ENCODE results near the gene FBXO9. TPM values are rescaled to one million over a fixed set of nuclear protein-coding genes. Genes with fewer than 3 reads are reported as not detected.

The FBXO9 gene
- total and polyA plus RNA-seq, 10 of the 15 experiments (the other 5 are each of a cell fraction or from before 2014, with no cell fraction given): 9.9 to 68.9 (median 31.3) TPM

GRCh38 chr6:53100561-53100960 lies 35.4 kb downstream of the FBXO9 start (continued):
- TF ChIP-seq BCLAF1 (IDR thresholded peaks at IDR 0.05) (no peak), MEF2B (IDR thresholded peaks at IDR 0.05; ENCODE audit: partially characterized antibody, poor library complexity, severe bottlenecking) (no peak), POLR2AphosphoS5 (IDR thresholded peaks at IDR 0.05; ENCODE audit: low read length) (no peak), BMI1 (IDR thresholded peaks at IDR 0.05; ENCODE audit: borderline replicate concordance) (no peak), RFX5 (IDR thresholded peaks at IDR 0.05; ENCODE audit: low read depth, low read length) (no peak)

DNA sequence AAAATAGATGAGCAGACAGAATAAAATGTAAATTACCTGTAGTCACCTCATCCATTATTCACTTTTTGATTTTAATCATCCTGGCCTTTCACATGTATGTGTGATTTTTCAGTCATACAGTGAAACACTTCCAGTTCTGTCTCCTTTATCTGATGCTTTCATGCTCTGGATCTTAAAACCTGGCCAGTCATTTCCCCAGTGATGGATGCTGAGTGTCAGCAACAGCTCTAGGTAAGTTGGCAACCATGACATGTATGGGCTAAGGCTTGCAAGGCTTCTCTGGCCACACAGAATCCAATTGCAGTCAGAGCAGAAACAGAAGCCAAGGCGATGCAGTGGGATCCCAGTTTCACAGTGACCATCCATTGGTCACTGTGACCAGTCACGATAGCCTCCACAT lies 35.8 kb downstream of the FBXO9 start:
- BruUV-seq (replicated peaks): no TSS peak
- SMC1A ChIA-PET (ENCODE audit: uncharacterized antibody, unreplicated experiment): no interaction called here

More for the DNA sequence above, 35.8 kb downstream of the FBXO9 start:
- no peaks in the 10 kb centered on the region for H3K4me1 ChIP-seq (ENCODE audit: control insufficient read depth, insufficient read depth, low read length)
- intact Hi-C loops (cut with micrococcal nuclease; ENCODE audit: unreplicated experiment) (no loop called here), in situ Hi-C loops (cut with MboI) (no loop called here)
- no peaks in the 10 kb centered on the region for H3K27me3 ChIP-seq (replicated peaks in 1 of 2; ENCODE audit: control insufficient read depth in 2 of 2, insufficient read depth in 2 of 2, low read length in 1 of 2)
- WGBS (ENCODE audit: insufficient coverage, insufficient replicate concordance, low lambda C conversion rate, missing lambda C conversion rate): 86% methylated on average over 2 of the region's 2 CpGs
- H3K9ac ChIP-seq (ENCODE audit: control insufficient read depth, insufficient read depth, low read length): no peak overlapping the region
- no peaks in the 10 kb centered on the region for H3K79me2 ChIP-seq (ENCODE audit: control insufficient read depth, insufficient read depth, low read length)
- ChIA-PET POLR2A (no interaction called here), RAD21 (ENCODE audit: unreplicated experiment) (no interaction called here), CTCF (no interaction called here)
- no peaks in the 10 kb centered on the region for H3K9me3 ChIP-seq (replicated peaks; ENCODE audit: control insufficient read depth, insufficient read depth, low read length)
- TF ChIP-seq PAX8 (IDR thresholded peaks at IDR 0.05) (no peak), EZH2 (IDR thresholded peaks at IDR 0.05; ENCODE audit: borderline replicate concordance, control insufficient read depth, low read depth, low read length) (no peak), ZNF24 (IDR thresholded peaks at IDR 0.05) (no peak), CTCF (IDR thresholded peaks at IDR 0.05 in 2 of 3, conservative IDR thresholded peaks at IDR 0.05 in 1 of 3; ENCODE audit: control insufficient read depth in 2 of 3, extremely low read depth in 1 of 3, insufficient read depth in 1 of 3, low read depth in 3 of 3, low read length in 3 of 3) (no peak), NR2F1 (conservative IDR thresholded peaks at IDR 0.05) (no peak), POLR2AphosphoS5 (IDR thresholded peaks at IDR 0.05; ENCODE audit: low read length) (no peak)
- DNase-seq (ENCODE audit: low read depth, low spot score) (no peak), FAIRE-seq (no peak), ATAC-seq (no peak)
- no peak overlapping the region for H3K4me3 ChIP-seq
- no peak overlapping the region for H3K27ac ChIP-seq (ENCODE audit: control insufficient read depth, insufficient read depth)
- peaks cover 0 to 13% of the 10 kb centered on the region in 2 experiments; a peak in 3 of 4 replicates for H3K36me3 ChIP-seq (ENCODE audit: control insufficient read depth in 2 of 2, insufficient read depth in 2 of 2, low read length in 1 of 2)
- no peaks in the 10 kb centered on the region for H4K20me1 ChIP-seq (ENCODE audit: control insufficient read depth, insufficient read depth)
- H2AFZ ChIP-seq (ENCODE audit: control insufficient read depth, low read depth, low read length): no peak overlapping the region
- no peak overlapping the region for H3K4me2 ChIP-seq (ENCODE audit: control insufficient read depth, insufficient read depth)
